Loucy (cell line): Measurements from ENCODE around the gene ALS2CL.

Source experiments
- H2AFZ ChIP-seq: fragments of 200-600 bp; sonication (generic); 2 replicates; pipeline ENCODE4 v1.6.0; 2016; ENCODE audit warnings: antibody characterized with exemption, mild to moderate bottlenecking, low read length, moderate library complexity
- H3F3A ChIP-seq: fragments of 200-600 bp; 2 replicates; pipeline ENCODE4 v1.6.0; 2016; ENCODE audit warnings: antibody characterized with exemption, low read depth, mild to moderate bottlenecking
- H3K27me3 ChIP-seq: fragments of 200-600 bp; sonication (generic); 2 replicates; pipeline ENCODE4 v1.6.1; 2014; ENCODE audit warnings: low read length, mild to moderate bottlenecking; ENCODE audit not compliant: insufficient read depth, poor library complexity, severe bottlenecking
- H3K36me3 ChIP-seq: fragments of 200-600 bp; sonication (generic); 2 replicates; pipeline ENCODE4 v1.6.1; 2016; ENCODE audit warnings: low read length; ENCODE audit not compliant: insufficient read depth
- H3K4me1 ChIP-seq: fragments of 200-600 bp; sonication (generic); 2 replicates; pipeline ENCODE4 v1.5.1; 2014; ENCODE audit warnings: low read length, mild to moderate bottlenecking; ENCODE audit not compliant: insufficient read depth, poor library complexity, severe bottlenecking
- H3K4me2 ChIP-seq: fragments of 200-600 bp; sonication (generic); 2 replicates; pipeline ENCODE4 v1.6.0; 2014; ENCODE audit warnings: antibody characterized with exemption, low read length, low read depth, mild to moderate bottlenecking; ENCODE audit not compliant: poor library complexity, severe bottlenecking
- H3K4me3 ChIP-seq: fragments of 200-600 bp; sonication (generic); 2 replicates; pipeline ENCODE4 v1.5.1; 2014; ENCODE audit warnings: low read length, mild to moderate bottlenecking, mixed read lengths; ENCODE audit not compliant: poor library complexity, severe bottlenecking
- H3K79me2 ChIP-seq: fragments of 200-600 bp; sonication (generic); 2 replicates; pipeline ENCODE4 v1.6.1; 2014; ENCODE audit warnings: low read length; ENCODE audit not compliant: insufficient read depth
- H3K9ac ChIP-seq: fragments of 200-600 bp; sonication (generic); 2 replicates; pipeline ENCODE4 v1.6.0; 2014; ENCODE audit warnings: mild to moderate bottlenecking, low read depth, low read length, moderate library complexity; ENCODE audit not compliant: poor library complexity, severe bottlenecking
- H3K9me2 ChIP-seq: fragments of 200-600 bp; sonication (generic); replicated peaks from 2 replicates; pipeline ENCODE4 v1.6.1; 2016; ENCODE audit warnings: low read depth, low read length, mixed read lengths
- H3K9me3 ChIP-seq: fragments of 200-600 bp; sonication (generic); 2 replicates; pipeline ENCODE4 v1.6.1; 2014; ENCODE audit warnings: mild to moderate bottlenecking, antibody characterized with exemption, low read length, low read depth; ENCODE audit not compliant: insufficient read depth
- H4K20me1 ChIP-seq: fragments of 200-600 bp; sonication (generic); 2 replicates; pipeline ENCODE4 v1.6.0; 2014; ENCODE audit warnings: antibody characterized with exemption, low read length, mild to moderate bottlenecking; ENCODE audit not compliant: insufficient read depth, poor library complexity, severe bottlenecking
- CTCF ChIP-seq: fragments of 200-600 bp; sonication (generic); conservative IDR thresholded peaks from 2 replicates; pipeline ENCODE4 v1.5.1; 2014; ENCODE audit warnings: mild to moderate bottlenecking, antibody characterized with exemption, low read length
- EZH2phosphoT487 ChIP-seq: fragments of 200-600 bp; IDR thresholded peaks from 2 replicates; pipeline ENCODE4 v1.6.1; 2018; ENCODE audit warnings: antibody characterized with exemption, mild to moderate bottlenecking, moderate library complexity, borderline replicate concordance

ALS2CL gene

GRCh38 chr3:46737329-46737731 is 43.9 kb upstream of the ALS2CL start:
- Histone ChIP-seq H3K79me2 (no peaks in the 10 kb centered on the region), H3F3A (no peaks in the 10 kb centered on the region), H3K36me3 (no peaks in the 10 kb centered on the region), H3K27me3 (no peaks in the 10 kb centered on the region), H3K9me3 (no peaks in the 10 kb centered on the region), H3K4me1 (no peaks in the 10 kb centered on the region), H3K4me3 (no peak overlapping the region), H2AFZ (no peak overlapping the region), H3K9ac (no peak overlapping the region), H3K9me2 (no peaks in the 10 kb centered on the region), H4K20me1 (no peaks in the 10 kb centered on the region), H3K4me2 (no peak overlapping the region)
- TF ChIP-seq CTCF (no peak), EZH2phosphoT487 (no peak)

GRCh38 chr3:46736006-46736872 is 42.8 kb upstream of the ALS2CL start:
- TF ChIP-seq EZH2phosphoT487: no peak
- no peak for TF ChIP-seq CTCF
- no peaks in the 10 kb centered on the region for H3K4me1 ChIP-seq
- H3K9me2 ChIP-seq: no peaks in the 10 kb centered on the region
- no peaks in the 10 kb centered on the region for H3K9me3 ChIP-seq
- H3K36me3 ChIP-seq: no peaks in the 10 kb centered on the region
- H2AFZ ChIP-seq: no peak overlapping the region
- no peak overlapping the region for H3K9ac ChIP-seq
- no peak overlapping the region for H3K4me3 ChIP-seq
- H3F3A ChIP-seq: no peaks in the 10 kb centered on the region
- no peaks in the 10 kb centered on the region for H4K20me1 ChIP-seq
- H3K4me2 ChIP-seq: no peak overlapping the region
- no peaks in the 10 kb centered on the region for H3K27me3 ChIP-seq
- H3K79me2 ChIP-seq: no peaks in the 10 kb centered on the region

GRCh38 chr3:46734773-46735172 is 41.3 kb upstream of the ALS2CL start:
- TF ChIP-seq EZH2phosphoT487 (no peak), CTCF (no peak)
- Histone ChIP-seq H3K79me2 (no peaks in the 10 kb centered on the region), H3K27me3 (no peaks in the 10 kb centered on the region), H3F3A (no peaks in the 10 kb centered on the region), H3K4me3 (no peak overlapping the region), H3K36me3 (no peaks in the 10 kb centered on the region), H3K9me3 (no peaks in the 10 kb centered on the region), H4K20me1 (no peaks in the 10 kb centered on the region), H3K4me2 (no peak overlapping the region), H3K9ac (no peak overlapping the region), H3K4me1 (no peaks in the 10 kb centered on the region), H2AFZ (no peak overlapping the region), H3K9me2 (no peaks in the 10 kb centered on the region)
